CD4-positive, alpha-beta T cell treated with Interleukin-2 at 100 ng/mL for 4 hours (primary cell): Measurements from ENCODE around the gene NEK8.
A peak's percentile ranks its signal among the peaks of the same experiment; 100 is the strongest.
"Not testable (repeated sequence)": the region's sequence is repeated elsewhere in the genome, so short reads cannot be mapped to it uniquely, and the experiment has no call there.

Source experiments
- DNase-seq: peaks from one replicate; pipeline ENCODE4 v3.0.0-alpha.2; 2020; ENCODE audit warnings: low spot score

NEK8 gene

GRCh38 chr17:28725660-28726225 lies 2.8 kb upstream of the NEK8 start:
- DNase-seq, result no peak

DNA sequence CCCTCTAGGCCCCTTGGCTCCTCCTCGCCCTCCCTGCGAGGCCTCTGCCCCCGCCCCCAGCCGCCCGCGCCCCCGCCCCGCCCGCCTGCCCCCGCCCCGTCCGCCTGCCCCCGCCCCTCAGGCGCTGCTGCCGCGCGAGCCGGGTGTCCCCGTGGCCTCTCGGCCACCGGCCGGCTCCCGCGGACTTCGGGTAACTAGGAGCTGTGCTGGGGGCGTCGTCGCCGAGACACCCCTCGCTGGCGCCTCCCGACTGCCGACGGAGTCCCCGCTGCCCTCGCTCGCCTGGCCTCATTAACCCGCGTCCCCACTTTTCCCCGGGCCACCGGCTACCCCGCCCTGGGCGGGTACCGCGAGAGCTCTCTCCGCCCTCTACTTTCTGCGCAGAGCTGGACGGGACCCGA lies 2.4 kb upstream of the NEK8 start, which contains the start of gene TLCD1:
TLCD1 (minus strand) TSS at position 8 of the 401 bp plus-strand sequence. CDS start 136 bp downstream, outside the sequence.
- peak; percentile 62 for DNase-seq

DNA sequence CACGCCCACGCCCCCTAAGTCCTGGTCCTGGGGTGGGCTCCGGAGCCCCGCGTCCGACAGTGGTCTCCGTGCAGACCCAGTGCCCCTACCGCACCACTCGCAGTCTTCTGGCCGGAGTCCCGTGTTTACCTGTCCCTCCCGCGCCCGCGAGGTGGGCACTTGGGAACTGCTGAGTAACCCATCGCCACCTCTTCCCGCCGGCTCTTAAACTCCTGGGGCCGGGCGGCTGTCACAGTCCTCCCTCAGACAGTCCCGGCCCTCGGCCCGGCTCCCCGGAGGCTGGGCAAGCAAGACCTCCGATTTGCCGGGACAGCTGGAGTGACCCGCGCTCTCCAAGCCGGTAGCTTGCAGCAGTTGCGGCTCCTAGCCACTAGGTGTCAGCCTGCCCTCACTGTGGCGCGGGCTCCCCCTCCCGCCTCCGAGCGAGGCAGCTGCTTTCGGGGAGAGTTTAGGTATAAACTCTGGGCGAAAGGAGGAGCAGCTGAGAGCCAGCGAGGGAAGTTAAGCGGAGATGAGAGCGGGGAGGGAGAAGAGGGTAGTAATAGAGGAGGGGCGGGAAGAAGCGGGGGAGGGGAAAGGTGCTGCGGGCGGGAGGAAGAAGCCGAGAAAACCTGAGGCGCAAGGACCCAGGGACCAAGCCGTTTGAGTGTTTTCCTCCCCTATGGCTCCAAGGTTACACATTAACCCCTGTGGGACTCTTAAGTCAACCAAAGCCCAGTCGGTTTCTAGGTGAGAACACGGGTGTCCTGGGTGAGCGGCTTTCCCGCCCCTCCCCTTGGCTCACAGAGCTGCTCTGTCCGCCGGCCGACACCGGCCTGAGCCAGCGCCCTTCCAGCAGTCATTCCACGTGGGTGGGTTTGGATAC lies 1.7 kb upstream of the NEK8 start:
- DNase-seq, result peak; percentile 92

DNA sequence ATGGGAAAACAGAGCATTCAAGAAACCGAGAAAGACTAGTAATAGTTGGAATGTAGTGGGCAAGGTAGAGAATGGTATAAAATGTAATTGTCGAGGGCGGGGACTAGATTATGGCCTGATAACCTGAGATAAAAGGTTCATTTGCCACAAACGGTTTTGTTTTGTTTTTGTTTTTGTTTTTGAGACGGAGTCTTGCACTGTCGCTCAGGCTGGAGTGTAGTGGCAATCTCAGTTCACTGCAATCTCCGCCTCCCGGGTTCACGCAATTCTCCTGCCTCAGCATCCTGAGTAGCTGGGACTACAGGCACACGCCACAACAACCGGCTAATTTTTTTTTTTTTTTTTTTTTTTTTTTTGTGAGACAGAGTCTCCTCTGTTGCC lies 1.4 kb downstream of the NEK8 start:
- no peak for DNase-seq

- DNase-seq, result no peak
Measured at GRCh38 chr17:28733346-28733745, 4.8 kb downstream of the NEK8 start.

DNA sequence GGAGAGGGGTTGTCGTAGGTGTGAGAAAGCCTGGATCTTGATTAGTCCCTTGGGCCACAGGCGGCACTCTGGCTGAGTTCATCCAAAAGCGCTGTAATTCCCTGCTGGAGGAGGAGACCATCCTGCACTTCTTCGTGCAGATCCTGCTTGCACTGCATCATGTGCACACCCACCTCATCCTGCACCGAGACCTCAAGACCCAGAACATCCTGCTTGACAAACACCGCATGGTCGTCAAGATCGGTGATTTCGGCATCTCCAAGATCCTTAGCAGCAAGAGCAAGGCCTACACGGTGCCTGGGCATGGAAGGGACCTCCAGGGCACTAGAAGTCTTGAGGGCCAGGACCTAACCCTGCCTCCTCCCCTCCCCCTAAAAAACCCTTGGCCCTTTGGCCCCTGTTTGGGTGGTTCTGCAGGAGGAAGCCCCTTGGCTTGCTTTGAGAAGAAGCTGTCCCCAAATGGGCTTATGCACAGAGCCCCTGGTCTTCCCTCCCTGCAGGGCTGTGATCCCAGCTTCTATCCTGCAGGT lies 6.2 kb downstream of the NEK8 start:
- no peak for DNase-seq

GRCh38 chr17:28735242-28735722 lies 6.7 kb downstream of the NEK8 start:
- DNase-seq, result no peak

DNA sequence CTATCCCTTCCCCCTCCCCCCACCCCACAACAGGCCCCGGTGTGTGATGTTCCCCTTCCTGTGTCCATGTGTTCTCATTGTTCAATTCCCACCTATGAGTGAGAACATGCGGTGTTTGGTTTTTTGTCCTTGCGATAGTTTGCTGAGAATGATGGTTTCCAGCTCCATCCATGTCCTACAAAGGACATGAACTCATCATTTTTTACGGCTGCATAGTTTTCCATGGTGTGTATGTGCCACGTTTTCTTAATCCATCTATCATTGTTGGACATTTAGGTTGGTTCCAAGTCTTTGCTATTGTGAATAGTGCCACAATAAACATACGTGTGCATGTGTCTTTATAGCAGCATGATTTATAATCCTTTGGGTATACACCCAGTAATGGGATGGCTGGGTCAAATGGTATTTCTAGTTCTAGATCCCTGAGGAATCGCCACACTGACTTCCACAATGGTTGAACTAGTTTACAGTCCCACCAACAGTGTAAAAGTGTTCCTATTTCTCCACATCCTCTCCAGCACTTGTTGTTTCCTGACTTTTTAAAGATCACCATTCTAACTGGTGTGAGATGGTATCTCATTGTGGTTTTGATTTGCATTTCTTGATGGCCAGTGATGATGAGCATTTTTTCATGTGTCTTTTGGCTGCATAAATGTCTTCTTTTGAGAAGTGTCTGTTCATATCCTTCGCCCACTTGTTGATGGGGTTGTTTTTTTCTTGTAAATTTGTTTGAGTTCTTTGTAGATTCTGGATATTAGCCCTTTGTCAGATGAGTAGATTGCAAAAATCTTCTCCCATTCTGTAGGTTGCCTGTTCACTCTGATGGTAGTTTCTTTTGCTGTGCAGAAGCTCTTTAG lies 7.6 kb downstream of the NEK8 start:
- not testable (repeated sequence) for DNase-seq

- no peak for DNase-seq
Measured at GRCh38 chr17:28737316-28737715, 8.7 kb downstream of the NEK8 start.

DNA sequence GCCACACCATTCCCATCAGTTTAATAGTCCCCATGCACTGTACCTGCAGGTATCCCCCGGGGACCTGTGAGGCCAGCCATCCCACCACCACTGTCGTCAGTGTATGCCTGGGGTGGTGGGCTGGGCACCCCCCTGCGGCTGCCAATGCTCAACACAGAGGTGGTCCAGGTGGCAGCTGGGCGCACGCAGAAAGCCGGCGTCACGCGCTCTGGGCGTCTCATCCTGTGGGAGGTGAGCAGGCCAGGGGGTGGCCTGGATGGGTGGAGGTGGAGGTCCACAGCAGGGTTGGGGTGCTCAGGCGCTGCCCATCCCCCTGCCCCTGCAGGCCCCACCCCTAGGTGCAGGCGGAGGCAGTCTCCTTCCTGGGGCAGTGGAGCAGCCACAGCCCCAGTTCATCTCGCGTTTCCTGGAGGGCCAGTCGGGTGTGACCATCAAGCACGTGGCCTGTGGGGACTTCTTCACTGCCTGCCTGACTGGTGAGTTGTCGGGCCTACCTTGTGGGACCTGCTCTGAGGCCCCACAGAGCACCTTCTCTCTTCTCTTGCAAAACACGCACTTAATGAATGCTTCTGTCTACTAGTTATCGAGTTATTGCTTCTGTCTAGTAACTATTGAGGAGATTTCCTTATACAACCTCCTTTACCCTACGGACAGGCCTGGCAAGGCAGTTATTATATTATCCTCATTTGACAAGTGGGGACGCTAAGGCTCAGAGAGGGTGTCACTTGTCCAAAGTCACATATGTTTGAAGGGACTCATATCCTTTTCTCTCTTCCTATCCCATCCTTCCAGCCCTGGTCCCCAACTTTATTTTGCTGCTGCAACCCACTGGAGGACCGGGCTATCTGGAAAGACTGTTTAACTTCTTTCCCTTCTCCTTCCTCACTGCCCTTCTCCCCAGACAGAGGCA lies 9.4 kb downstream of the NEK8 start:
- DNase-seq, result no peak

- DNase-seq, result peak; percentile 50
Measured at GRCh38 chr17:28738680-28739384, 10.2 kb downstream of the NEK8 start.

DNA sequence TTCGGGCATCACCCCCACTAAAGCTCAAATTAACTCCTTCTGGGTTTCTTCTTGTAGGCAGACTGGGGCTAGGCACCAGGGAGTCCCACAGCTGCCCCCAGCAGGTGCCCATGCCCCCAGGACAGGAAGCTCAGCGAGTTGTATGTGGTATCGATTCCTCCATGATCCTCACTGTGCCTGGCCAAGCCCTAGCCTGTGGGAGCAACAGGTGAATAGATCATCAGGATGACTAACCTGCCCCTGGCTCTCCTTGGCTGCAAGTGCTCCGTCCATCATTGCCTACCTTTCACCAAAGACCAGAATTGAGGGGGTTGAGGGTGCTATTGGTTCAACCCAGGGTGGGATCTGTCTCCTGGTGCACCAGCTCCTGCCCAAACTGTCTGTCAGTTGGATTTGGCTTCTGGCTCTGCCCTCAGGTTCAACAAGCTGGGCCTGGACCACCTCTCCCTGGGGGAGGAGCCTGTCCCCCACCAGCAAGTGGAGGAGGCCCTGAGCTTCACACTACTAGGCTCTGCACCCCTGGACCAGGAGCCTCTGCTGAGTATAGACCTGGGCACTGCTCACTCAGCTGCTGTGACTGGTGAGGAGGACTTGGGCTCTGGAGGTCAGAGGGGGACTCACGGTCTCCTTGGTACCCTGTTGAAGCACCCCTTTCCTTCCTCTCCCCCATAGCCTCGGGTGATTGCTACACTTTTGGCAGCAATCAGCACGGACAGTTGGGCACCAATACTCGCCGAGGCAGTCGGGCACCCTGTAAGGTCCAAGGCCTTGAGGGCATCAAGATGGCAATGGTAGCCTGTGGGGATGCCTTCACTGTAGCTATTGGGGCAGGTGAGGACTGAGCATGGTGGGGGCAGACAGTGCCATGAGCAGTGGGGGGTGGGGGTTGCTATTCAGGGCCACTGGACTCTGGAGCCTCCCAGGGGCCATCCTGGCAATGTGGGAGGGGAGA lies 12.1 kb downstream of the NEK8 start:
- DNase-seq, result no peak

GRCh38 chr17:28741358-28742349 lies 13.1 kb downstream of the NEK8 start:
- no peak for DNase-seq

DNA sequence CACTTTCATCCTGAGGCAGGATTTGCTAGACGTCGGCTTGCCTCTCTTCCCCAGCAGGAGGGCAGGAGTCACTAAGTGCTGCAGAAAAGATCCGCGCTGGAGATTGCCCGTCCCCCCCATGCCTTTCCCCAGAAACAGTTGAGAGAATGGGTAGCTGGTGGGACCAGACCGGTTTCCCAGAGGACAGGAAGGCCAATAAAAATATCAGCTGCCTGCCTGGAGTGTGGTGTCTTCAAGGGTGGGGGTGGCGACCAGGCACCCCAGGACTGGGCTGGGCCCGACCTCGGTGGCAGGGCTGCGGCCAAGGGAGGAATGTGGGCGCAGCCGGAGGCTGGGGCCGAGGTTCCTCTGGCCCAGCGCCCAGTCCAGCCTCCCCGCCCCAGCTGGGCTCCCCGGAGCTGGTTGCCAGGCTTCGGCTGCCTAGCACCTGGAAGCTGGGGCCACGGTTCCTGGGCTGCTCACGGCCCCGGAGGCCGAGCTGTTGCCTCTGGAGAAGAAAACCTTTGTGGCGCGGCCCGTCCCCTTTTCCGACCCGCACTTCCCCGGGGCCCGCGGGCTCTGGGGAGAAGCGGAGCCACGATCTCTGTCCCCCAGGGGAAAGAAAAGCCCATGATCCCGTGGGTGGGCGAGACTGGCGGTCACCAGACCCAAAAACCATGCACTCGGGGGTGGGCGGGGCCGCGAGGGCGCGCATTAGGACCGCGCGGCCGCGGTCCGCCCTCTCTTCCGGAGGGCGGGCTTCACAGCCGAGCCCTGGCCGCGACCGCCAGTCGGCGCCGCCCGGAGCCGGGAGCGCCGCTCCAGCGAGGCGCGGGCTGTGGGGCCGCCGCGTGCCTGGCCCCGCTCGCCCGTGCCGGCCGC lies 14.9 kb downstream of the NEK8 start, which contains the start of gene TRAF4:
TRAF4 (plus strand) TSS at position 769 of the 861 bp plus-strand sequence. CDS start 102 bp downstream, outside the sequence.
- peak; percentile 63 for DNase-seq

GRCh38 chr17:28744104-28744971 lies 15.8 kb downstream of the NEK8 start:
- peak; percentile 56 for DNase-seq
